Measurements from ENCODE around the gene CD177.
"Not testable (repeated sequence)": the region's sequence is repeated elsewhere in the genome, so short reads cannot be mapped to it uniquely, and the experiment has no call there.

GRCh38 chr19:43341098-43341497 is 12.4 kb upstream of the CD177 start:
- TF ChIP-seq CTCF, EZH2, EZH2phosphoT487 (IDR thresholded peaks at IDR 0.05): not testable (repeated sequence)

All from neural progenitor cell (in vitro differentiated cells).